DOHH2 (cell line): ENCODE results near the gene OPRL1.

Experiments used
- H3F3A ChIP-seq: fragments of 200-600 bp; sonication (generic), shearing (Covaris generic); 2 replicates; pipeline ENCODE4 v1.6.0; 2016; ENCODE audit warnings: antibody characterized with exemption, mild to moderate bottlenecking; ENCODE audit not compliant: control insufficient read depth, insufficient read depth
- H3K27ac ChIP-seq: fragments of 200-600 bp; sonication (generic); 2 replicates; pipeline ENCODE4 v1.5.1; 2014; ENCODE audit warnings: low read depth, mild to moderate bottlenecking, low read length, moderate library complexity
- H3K27me3 ChIP-seq: fragments of 200-600 bp; sonication (generic); 2 replicates; pipeline ENCODE4 v1.6.1; 2014; ENCODE audit warnings: mild to moderate bottlenecking, low read length, mixed read lengths; ENCODE audit not compliant: control insufficient read depth
- H3K36me3 ChIP-seq: fragments of 200-600 bp; sonication (generic); 2 replicates; pipeline ENCODE4 v1.6.1; 2014; ENCODE audit warnings: mild to moderate bottlenecking, low read length, moderate library complexity, mixed read lengths; ENCODE audit not compliant: control insufficient read depth
- H3K4me1 ChIP-seq: fragments of 200-600 bp; sonication (generic); 2 replicates; pipeline ENCODE4 v1.6.1; 2014; ENCODE audit warnings: mild to moderate bottlenecking, low read length, mixed read lengths; ENCODE audit not compliant: control insufficient read depth
- H3K4me2 ChIP-seq: fragments of 200-600 bp; sonication (generic); 2 replicates; pipeline ENCODE4 v1.6.0; 2014; ENCODE audit warnings: mild to moderate bottlenecking, low read length, moderate library complexity
- H3K4me3 ChIP-seq: fragments of 200-600 bp; sonication (generic); 2 replicates; pipeline ENCODE4 v1.5.1; 2014; ENCODE audit warnings: mild to moderate bottlenecking, low read length, mixed read lengths
- H3K79me2 ChIP-seq: fragments of 200-600 bp; sonication (generic); 2 replicates; pipeline ENCODE4 v1.6.1; 2014; ENCODE audit warnings: mild to moderate bottlenecking, low read length, mixed read lengths; ENCODE audit not compliant: control insufficient read depth
- H3K9me2 ChIP-seq: fragments of 200-600 bp; sonication (generic); replicated peaks from 2 replicates; pipeline ENCODE4 v1.6.1; 2014; ENCODE audit warnings: mild to moderate bottlenecking, low read length, mixed read lengths; ENCODE audit not compliant: control insufficient read depth
- H3K9me3 ChIP-seq: fragments of 200-600 bp; sonication (generic); 2 replicates; pipeline ENCODE4 v1.6.1; 2014; ENCODE audit warnings: antibody characterized with exemption, low read length, mixed read lengths; ENCODE audit not compliant: control insufficient read depth, insufficient read depth
- H4K20me1 ChIP-seq: fragments of 200-600 bp; sonication (generic); 2 replicates; pipeline ENCODE4 v1.6.0; 2014; ENCODE audit warnings: low read depth, mild to moderate bottlenecking, antibody characterized with exemption, low read length, moderate library complexity; ENCODE audit not compliant: control insufficient read depth, insufficient read depth
- EZH2phosphoT487 ChIP-seq: fragments of 200-600 bp; sonication (generic); IDR thresholded peaks from 2 replicates; pipeline ENCODE4 v1.6.1; 2017; ENCODE audit warnings: borderline replicate concordance, mild to moderate bottlenecking, antibody characterized with exemption, low read length, moderate library complexity, mixed read lengths
- TF ChIP-seq, protein P1 (sequence below): fragments of 200-600 bp; sonication (generic); IDR thresholded peaks from one replicate; pipeline ENCODE4 v1.5.1; 2014; ENCODE audit warnings: antibody characterized with exemption, mild to moderate bottlenecking, low read depth, low read length; ENCODE audit not compliant: poor library complexity, severe bottlenecking

The OPRL1 gene

DNA sequence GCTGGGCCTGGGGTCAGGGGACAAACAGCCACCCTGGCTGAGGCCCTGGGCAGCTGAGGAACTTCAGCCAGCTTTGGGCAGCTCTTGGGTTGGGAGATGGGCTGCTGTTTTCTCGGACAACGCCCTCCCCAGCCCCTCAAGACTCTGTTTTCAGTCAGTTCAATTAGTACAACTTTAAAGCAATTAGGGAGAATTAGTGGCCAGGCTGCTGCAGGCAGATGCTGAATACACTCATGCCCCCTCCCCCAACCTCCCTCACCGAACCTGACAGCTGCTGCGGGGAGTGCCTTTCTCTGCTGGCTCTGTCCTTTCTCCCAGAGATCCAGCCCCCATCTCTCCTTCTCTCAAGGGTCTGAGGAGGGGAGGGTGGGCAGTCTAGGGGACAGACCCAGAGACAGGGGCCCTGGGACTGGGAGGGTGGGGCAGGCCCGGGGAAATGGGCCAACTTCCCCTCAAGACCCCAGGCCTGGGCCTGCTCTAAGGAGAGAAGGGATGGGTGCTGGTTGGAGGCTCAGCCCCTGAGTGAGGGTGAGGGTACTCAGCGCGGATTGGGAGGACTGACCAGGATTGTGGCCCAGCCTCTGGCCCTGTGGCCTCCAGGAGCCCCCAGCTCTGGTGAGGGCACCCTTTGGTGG lies 66.5 kb downstream of the OPRL1 start:
- Histone ChIP-seq H3K79me2 (no peaks in the 10 kb centered on the region), H3K4me2 (no peak overlapping the region), H3F3A (peaks cover 7% of the 10 kb centered on the region), H3K9me3 (peaks cover 49% of the 10 kb centered on the region), H3K27ac (no peak overlapping the region), H3K4me3 (no peak overlapping the region), H3K9me2 (no peaks in the 10 kb centered on the region), H3K36me3 (no peaks in the 10 kb centered on the region), H3K4me1 (peaks cover 10% of the 10 kb centered on the region), H4K20me1 (no peaks in the 10 kb centered on the region), H3K27me3 (peaks cover 4% of the 10 kb centered on the region; the same call in 1 of the 2 replicates)
- no peak for TF ChIP-seq EZH2phosphoT487
- TF ChIP-seq, protein P1, sequence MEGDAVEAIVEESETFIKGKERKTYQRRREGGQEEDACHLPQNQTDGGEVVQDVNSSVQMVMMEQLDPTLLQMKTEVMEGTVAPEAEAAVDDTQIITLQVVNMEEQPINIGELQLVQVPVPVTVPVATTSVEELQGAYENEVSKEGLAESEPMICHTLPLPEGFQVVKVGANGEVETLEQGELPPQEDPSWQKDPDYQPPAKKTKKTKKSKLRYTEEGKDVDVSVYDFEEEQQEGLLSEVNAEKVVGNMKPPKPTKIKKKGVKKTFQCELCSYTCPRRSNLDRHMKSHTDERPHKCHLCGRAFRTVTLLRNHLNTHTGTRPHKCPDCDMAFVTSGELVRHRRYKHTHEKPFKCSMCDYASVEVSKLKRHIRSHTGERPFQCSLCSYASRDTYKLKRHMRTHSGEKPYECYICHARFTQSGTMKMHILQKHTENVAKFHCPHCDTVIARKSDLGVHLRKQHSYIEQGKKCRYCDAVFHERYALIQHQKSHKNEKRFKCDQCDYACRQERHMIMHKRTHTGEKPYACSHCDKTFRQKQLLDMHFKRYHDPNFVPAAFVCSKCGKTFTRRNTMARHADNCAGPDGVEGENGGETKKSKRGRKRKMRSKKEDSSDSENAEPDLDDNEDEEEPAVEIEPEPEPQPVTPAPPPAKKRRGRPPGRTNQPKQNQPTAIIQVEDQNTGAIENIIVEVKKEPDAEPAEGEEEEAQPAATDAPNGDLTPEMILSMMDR = no peak

DNA sequence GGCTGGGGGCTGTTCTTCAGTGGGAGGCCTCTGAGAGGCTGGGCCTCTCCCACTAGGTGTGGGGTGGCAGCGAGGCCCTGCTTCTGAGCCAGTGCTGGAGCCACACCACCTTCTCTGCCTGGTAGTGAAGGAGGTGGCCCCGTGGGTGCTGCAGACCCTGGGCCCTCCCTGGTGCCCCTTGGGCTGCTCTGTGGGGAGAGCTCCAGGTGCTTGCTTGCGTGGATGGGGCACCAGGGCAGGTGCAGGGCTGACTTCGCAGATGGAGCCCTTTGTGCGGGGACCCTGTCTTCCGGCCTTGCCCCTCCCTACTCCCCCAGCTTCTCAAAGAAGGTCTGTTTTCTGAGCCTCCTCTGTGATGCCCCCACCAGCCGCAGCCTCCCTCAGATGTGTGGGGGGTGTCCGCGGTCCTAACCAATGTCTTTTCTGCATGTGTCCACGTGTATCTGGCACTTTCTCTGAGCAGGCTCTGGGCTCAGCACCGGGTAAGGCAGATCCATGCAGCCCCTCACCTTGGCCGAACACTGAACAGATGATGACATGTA lies 67.1 kb downstream of the OPRL1 start:
- Histone ChIP-seq H3K36me3 (no peaks in the 10 kb centered on the region), H4K20me1 (no peaks in the 10 kb centered on the region)
- TF ChIP-seq, protein P1 = no peak
- no peak for TF ChIP-seq EZH2phosphoT487

DNA sequence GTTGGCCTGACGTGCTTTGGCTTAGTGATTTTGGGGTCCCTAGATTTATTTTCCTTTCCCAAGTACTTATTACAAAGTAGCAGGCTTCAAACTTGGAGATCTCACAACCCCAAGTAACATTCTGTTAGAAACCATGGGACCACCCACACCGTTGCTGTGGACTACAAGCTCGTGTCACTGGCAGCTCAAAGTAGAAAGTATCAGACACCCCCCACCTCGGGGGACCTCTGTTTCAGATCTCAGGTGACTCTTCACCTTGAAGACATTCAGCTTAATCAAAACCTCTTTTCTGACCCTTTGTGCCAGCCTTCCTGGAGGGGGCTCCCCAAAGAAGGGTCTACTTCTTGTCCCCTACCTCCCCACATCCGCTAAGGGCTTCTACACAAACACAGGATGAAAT lies 68.7 kb downstream of the OPRL1 start:
- H3K27me3 ChIP-seq = no peaks in the 10 kb centered on the region
- no peaks in the 10 kb centered on the region for H4K20me1 ChIP-seq
- H3K9me3 ChIP-seq = peaks cover 48% of the 10 kb centered on the region
- no peak overlapping the region for H3K27ac ChIP-seq
- TF ChIP-seq EZH2phosphoT487 = no peak
- TF ChIP-seq, protein P1 = no peak
- H3K36me3 ChIP-seq = no peaks in the 10 kb centered on the region
- no peaks in the 10 kb centered on the region for H3K4me1 ChIP-seq
- no peak overlapping the region for H3K4me3 ChIP-seq
- H3K9me2 ChIP-seq = no peaks in the 10 kb centered on the region
- H3K4me2 ChIP-seq = no peak overlapping the region
- H3K79me2 ChIP-seq = no peaks in the 10 kb centered on the region
- H3F3A ChIP-seq = peaks cover 7% of the 10 kb centered on the region

More for the DNA sequence above, 67.1 kb downstream of the OPRL1 start:
- H3K9me3 ChIP-seq = peaks cover 49% of the 10 kb centered on the region
- H3K9me2 ChIP-seq = no peaks in the 10 kb centered on the region
- H3K4me3 ChIP-seq = no peak overlapping the region
- H3K27me3 ChIP-seq = peaks cover 4% of the 10 kb centered on the region; the same call in 1 of the 2 replicates
- no peaks in the 10 kb centered on the region for H3K79me2 ChIP-seq
- peaks cover 10% of the 10 kb centered on the region for H3K4me1 ChIP-seq
- H3K4me2 ChIP-seq = no peak overlapping the region
- peaks cover 7% of the 10 kb centered on the region for H3F3A ChIP-seq
- H3K27ac ChIP-seq = no peak overlapping the region
